GM23338 (cell line): ENCODE measurements around the gene IRX5. TPM values are rescaled to one million over a fixed set of nuclear protein-coding genes. Genes with fewer than 3 reads are reported as not detected.

Source experiments
- ATAC-seq: fragments of 200-7000 bp; cut with Tn5 transposase; 3 replicates; pipeline ENCODE4 v1.9.1; 2020
- DNase-seq: peaks from one replicate; pipeline ENCODE4 v3.0.0-alpha.2; 2015; ENCODE audit warnings: low spot score
- H2AFZ ChIP-seq: fragments of 200-600 bp; sonication (generic); 2 replicates; pipeline ENCODE4 v1.8.0; 2016; ENCODE audit warnings: antibody characterized with exemption, mild to moderate bottlenecking, moderate library complexity
- H3F3A ChIP-seq: fragments of 200-600 bp; sonication (generic); replicated peaks from 2 replicates; pipeline ENCODE4 v1.8.0; 2017; ENCODE audit warnings: antibody characterized with exemption, mixed run types, low read depth
- H3K27ac ChIP-seq: fragments of 200-600 bp; sonication (generic); 2 replicates; pipeline ENCODE4 v1.6.1; 2016; ENCODE audit warnings: low read depth
- H3K27me3 ChIP-seq: fragments of 200-600 bp; sonication (generic); 2 replicates; pipeline ENCODE4 v1.8.0; 2016; ENCODE audit warnings: mild to moderate bottlenecking, mixed run types, moderate library complexity; ENCODE audit not compliant: insufficient read depth
- H3K36me3 ChIP-seq: fragments of 200-600 bp; sonication (generic); 2 replicates; pipeline ENCODE4 v1.8.0; 2016; ENCODE audit warnings: mild to moderate bottlenecking; ENCODE audit not compliant: insufficient read depth
- H3K4me1 ChIP-seq: fragments of 200-600 bp; sonication (generic); 2 replicates; pipeline ENCODE4 v1.8.0; 2016; ENCODE audit warnings: mild to moderate bottlenecking, moderate library complexity; ENCODE audit not compliant: insufficient read depth
- H3K4me2 ChIP-seq: fragments of 200-600 bp; sonication (generic); 2 replicates; pipeline ENCODE4 v1.7.1; 2017; ENCODE audit warnings: mixed run types
- H3K4me3 ChIP-seq: fragments of 200-600 bp; sonication (generic); 2 replicates; pipeline ENCODE4 v1.6.1; 2016; ENCODE audit warnings: mixed run types
- H3K79me2 ChIP-seq: fragments of 200-600 bp; sonication (generic); replicated peaks from 2 replicates; pipeline ENCODE4 v1.8.0; 2017; ENCODE audit warnings: mild to moderate bottlenecking; ENCODE audit not compliant: insufficient read depth
- H3K9me2 ChIP-seq: fragments of 200-600 bp; sonication (generic); 2 replicates; pipeline ENCODE4 v1.8.0; 2017; ENCODE audit not compliant: insufficient read depth
- H4K20me1 ChIP-seq: fragments of 200-600 bp; sonication (generic); replicated peaks from 2 replicates; pipeline ENCODE4 v1.8.0; 2017; ENCODE audit warnings: mild to moderate bottlenecking; ENCODE audit not compliant: insufficient read depth
- H3K27ac Mint-ChIP-seq: 2 replicates; pipeline ENCODE4 v1.8.0; 2020; ENCODE audit warnings: inconsistent platforms, mild to moderate bottlenecking, moderate library complexity, mixed read lengths
- H3K27me3 Mint-ChIP-seq: 3 replicates; pipeline ENCODE4 v1.8.0; 2022; ENCODE audit warnings: low read depth, mild to moderate bottlenecking, moderate library complexity, mixed read lengths, inconsistent platforms; ENCODE audit not compliant: insufficient read depth, poor library complexity
- H3K36me3 Mint-ChIP-seq: 3 replicates; pipeline ENCODE4 v1.8.0; 2021; ENCODE audit warnings: low read depth, mild to moderate bottlenecking, inconsistent platforms, moderate library complexity, mixed read lengths
- H3K4me1 Mint-ChIP-seq: 3 replicates; pipeline ENCODE4 v1.8.0; 2020; ENCODE audit warnings: mild to moderate bottlenecking, inconsistent platforms, mixed read lengths
- H3K4me3 Mint-ChIP-seq: 3 replicates; pipeline ENCODE4 v1.8.0; 2021; ENCODE audit warnings: moderate library complexity, mild to moderate bottlenecking, inconsistent platforms, mixed read lengths
- H3K9me3 Mint-ChIP-seq: 3 replicates; pipeline ENCODE4 v1.8.0; 2020; ENCODE audit warnings: moderate library complexity, mild to moderate bottlenecking, inconsistent platforms, mixed read lengths
- CREB1 ChIP-seq: fragments of 250-450 bp; sonication (Bioruptor Pico); IDR thresholded peaks from 2 replicates; pipeline ENCODE4 v1.5.0; 2020; ENCODE audit warnings: low read depth, mild to moderate bottlenecking, moderate library complexity
- ETS1 ChIP-seq: IDR thresholded peaks from 2 replicates; pipeline ENCODE4 v1.6.1; 2016; ENCODE audit warnings: antibody characterized with exemption
- EZH2 ChIP-seq: fragments of 200-600 bp; sonication (generic); IDR thresholded peaks from one replicate; pipeline ENCODE4 v1.8.0; 2017; ENCODE audit warnings: antibody characterized with exemption, mild to moderate bottlenecking, low read depth; ENCODE audit not compliant: unreplicated experiment
- JUNB ChIP-seq: IDR thresholded peaks from one replicate; pipeline ENCODE4 v1.6.1; 2016; ENCODE audit warnings: antibody characterized with exemption; ENCODE audit not compliant: unreplicated experiment
- NANOG ChIP-seq: IDR thresholded peaks from 2 replicates; pipeline ENCODE4 v1.6.1; 2016; ENCODE audit warnings: antibody characterized with exemption, borderline replicate concordance
- POLR2AphosphoS5 ChIP-seq: IDR thresholded peaks from 2 replicates; pipeline ENCODE4 v1.6.1; 2016; ENCODE audit warnings: antibody characterized with exemption, low read depth
- REST ChIP-seq: IDR thresholded peaks from one replicate; pipeline ENCODE4 v1.6.1; 2018; ENCODE audit warnings: antibody characterized with exemption; ENCODE audit not compliant: unreplicated experiment
- STAT1 ChIP-seq: IDR thresholded peaks from one replicate; pipeline ENCODE4 v1.6.1; 2016; ENCODE audit warnings: antibody characterized with exemption; ENCODE audit not compliant: unreplicated experiment
- ZNF114 ChIP-seq: fragments of 250-450 bp; sonication (Bioruptor Pico); IDR thresholded peaks from 2 replicates; pipeline ENCODE4 v1.5.0; 2020; ENCODE audit warnings: mild to moderate bottlenecking, moderate library complexity
- ZNF331 ChIP-seq: fragments of 250-450 bp; sonication (Bioruptor Pico); IDR thresholded peaks from 2 replicates; pipeline ENCODE4 v1.5.0; 2020; ENCODE audit warnings: low read depth, mild to moderate bottlenecking, moderate library complexity
- polyA plus RNA-seq: library from polyadenylated mRNA; unstranded; fragments of >200 nt; fragmentation: Nextera tagmentation; extraction: Ambion mirVana; gene quantifications from 2 replicates; pipeline ENCODE4 v1.2.1, GENCODE V29; 2016
- total RNA-seq: library from RNA; depleted of rRNA; stranded (reverse); fragments of >200 nt; shearing (Covaris generic); gene quantifications from 2 replicates; pipeline ENCODE4 v1.2.3, GENCODE V29; 2014
- TF ChIP-seq, protein P1 (sequence below), 2 experiments: fragments of 200-600 bp in 1 of 2; sonication (generic) in 1 of 2; conservative IDR thresholded peaks; 2 replicates each; pipeline versions ENCODE4 v1.5.1 to v1.6.1; 2016 to 2017; ENCODE audit warnings: antibody characterized with exemption in 2 of 2, low read depth in 2 of 2, mild to moderate bottlenecking in 2 of 2, moderate library complexity in 1 of 2

The IRX5 gene
- total and polyA plus RNA-seq, 2 experiments from 2014 or later: 0.07 to 0.39 TPM

- Histone ChIP-seq H3K4me2 (no peak overlapping the region), H3K27me3 (no peaks in the 10 kb centered on the region), H3K4me3 (no peak overlapping the region), H3K79me2 (no peaks in the 10 kb centered on the region), H3K4me1 (no peaks in the 10 kb centered on the region), H4K20me1 (no peaks in the 10 kb centered on the region), H3K36me3 (no peaks in the 10 kb centered on the region), H3K9me2 (peaks cover 10% of the 10 kb centered on the region; the same call in 1 of the 2 replicates), H2AFZ (no peak overlapping the region), H3K27ac (no peak overlapping the region), H3F3A (no peaks in the 10 kb centered on the region)
- no peak overlapping the region for H3K27ac Mint-ChIP-seq
- H3K36me3 Mint-ChIP-seq: no peaks in the 10 kb centered on the region
- peaks cover 3% of the 10 kb centered on the region for H3K27me3 Mint-ChIP-seq
- no peak for ATAC-seq
- no peaks in the 10 kb centered on the region for H3K9me3 Mint-ChIP-seq
- peaks cover 4% of the 10 kb centered on the region; the same call in 2 of the 3 replicates for H3K4me1 Mint-ChIP-seq
- DNase-seq: no peak
- TF ChIP-seq, protein P1, sequence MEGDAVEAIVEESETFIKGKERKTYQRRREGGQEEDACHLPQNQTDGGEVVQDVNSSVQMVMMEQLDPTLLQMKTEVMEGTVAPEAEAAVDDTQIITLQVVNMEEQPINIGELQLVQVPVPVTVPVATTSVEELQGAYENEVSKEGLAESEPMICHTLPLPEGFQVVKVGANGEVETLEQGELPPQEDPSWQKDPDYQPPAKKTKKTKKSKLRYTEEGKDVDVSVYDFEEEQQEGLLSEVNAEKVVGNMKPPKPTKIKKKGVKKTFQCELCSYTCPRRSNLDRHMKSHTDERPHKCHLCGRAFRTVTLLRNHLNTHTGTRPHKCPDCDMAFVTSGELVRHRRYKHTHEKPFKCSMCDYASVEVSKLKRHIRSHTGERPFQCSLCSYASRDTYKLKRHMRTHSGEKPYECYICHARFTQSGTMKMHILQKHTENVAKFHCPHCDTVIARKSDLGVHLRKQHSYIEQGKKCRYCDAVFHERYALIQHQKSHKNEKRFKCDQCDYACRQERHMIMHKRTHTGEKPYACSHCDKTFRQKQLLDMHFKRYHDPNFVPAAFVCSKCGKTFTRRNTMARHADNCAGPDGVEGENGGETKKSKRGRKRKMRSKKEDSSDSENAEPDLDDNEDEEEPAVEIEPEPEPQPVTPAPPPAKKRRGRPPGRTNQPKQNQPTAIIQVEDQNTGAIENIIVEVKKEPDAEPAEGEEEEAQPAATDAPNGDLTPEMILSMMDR (conservative IDR thresholded peaks at IDR 0.05; ENCODE audit: low read depth in 2 of 2): no peak
- TF ChIP-seq EZH2: no peak
- TF ChIP-seq ZNF331 (CRISPR knock-in tag): no peak
- TF ChIP-seq JUNB: no peak
- no peak for TF ChIP-seq STAT1
- TF ChIP-seq ETS1: no peak
- TF ChIP-seq ZNF114: no peak
- TF ChIP-seq CREB1 (CRISPR knock-in tag): no peak
- TF ChIP-seq REST: no peak
- TF ChIP-seq NANOG: no peak
- no peak for TF ChIP-seq POLR2AphosphoS5
- H3K4me3 Mint-ChIP-seq: no peak overlapping the region
Observed at GRCh38 chr16:54974367-54974766, 43.7 kb downstream of the IRX5 start.
